CD4-positive, alpha-beta T cell (primary cell): ENCODE results near the gene GPAT2. TPM values are rescaled to one million over a fixed set of nuclear protein-coding genes. Genes with fewer than 3 reads are reported as not detected.

Experiments
- total RNA-seq, 174 experiments: library from RNA in 2 of 174; stranded (reverse) in 2 of 174; gene quantifications; one replicate each; pipeline ENCODE4 v1.2.3 and lab custom pipeline; 2021 to 2026

The GPAT2 gene
- total RNA-seq, 2 experiments from 2014 or later = 1.3 to 2.0 TPM

Other genes starting within 250 kb of the GPAT2 start
- 10 to 100 TPM; 74.0 to 78.3 TPM for gene ANKRD36C, start 43.1 kb downstream of the GPAT2 start, total RNA-seq
- gene ADRA2B, start 81.7 kb upstream of the GPAT2 start, total RNA-seq = under 1 TPM; 0.52 to 0.84 TPM
- 1 to 10 TPM; 5.0 to 6.5 TPM for gene ASTL, start 103.6 kb upstream of the GPAT2 start, total RNA-seq
- gene DUSP2, start 110.5 kb upstream of the GPAT2 start, total RNA-seq = 100 to 1,000 TPM; 728 to 730 TPM
- gene STARD7, start 173.9 kb upstream of the GPAT2 start, total RNA-seq = 10 to 100 TPM; 57.4 to 58.6 TPM
- gene TMEM127, start 231.1 kb upstream of the GPAT2 start, total RNA-seq = 10 to 100 TPM; 34.2 to 36.0 TPM
- 10 to 100 TPM; 55.4 to 55.6 TPM for gene CIAO1, start 231.3 kb upstream of the GPAT2 start, total RNA-seq